H1 (cell line): ENCODE results near the gene C1S. TPM values are rescaled to one million over a fixed set of nuclear protein-coding genes. Genes with fewer than 3 reads are reported as not detected.

Experiments used
- NRF1 ChIP-seq: IDR thresholded peaks from 2 replicates; pipeline ENCODE4 v1.6.1; 2011; ENCODE audit warnings: mild to moderate bottlenecking, low read depth, low read length, improper control_type of control experiment
- RXRA ChIP-seq: IDR thresholded peaks from 2 replicates; pipeline ENCODE4 v1.6.1; 2011; ENCODE audit warnings: low read depth, mild to moderate bottlenecking, low read length, moderate library complexity; ENCODE audit not compliant: insufficient read depth
- polyA plus RNA-seq, 7 experiments: library from polyadenylated mRNA; depleted of rRNA in 3 of 7; stranded (reverse) in 5 of 7; unstranded in 2 of 7; fragments of >200 nt in 5 of 7; fragments of 200-250 nt in 2 of 7; gene quantifications; 1 replicate in 5 of 7; 2 replicates in 1 of 7; 4 replicates in 1 of 7; pipeline versions ENCODE4 v1.2.1 to v1.2.3, GENCODE V29; 2011 to 2013; ENCODE audit warnings: missing spikeins in 2 of 7, mixed read lengths in 2 of 7
- total RNA-seq: library from RNA; stranded (reverse); fragmentation: NEBNext Ultra II Directional; extraction: Animal tissue kit (Norgen Biotek cat#: 25700); gene quantifications from 2 replicates; pipeline ENCODE4 v1.2.1, GENCODE V29; 2021

The C1S gene
- total and polyA plus RNA-seq, 2 of the 8 experiments (the other 6 are each of a cell fraction or from before 2014, with no cell fraction given) = 4.4 to 7.3 TPM

GRCh38 chr12:7093892-7094291 is 33.4 kb downstream of the C1S start (continued):
- no peak for TF ChIP-seq NRF1
- TF ChIP-seq RXRA = no peak
- TF ChIP-seq, all 59 proteins: peak for 0
